HG02943 (cell line): ENCODE data around the gene AHDC1.

ENCODE experiments used
- ATAC-seq: cut with Tn5 transposase; IDR thresholded peaks from one replicate; pipeline ENCODE4 v1.9.1; 2021; ENCODE audit warnings: mild to moderate bottlenecking, low read depth, moderate library complexity; ENCODE audit not compliant: unreplicated experiment

The AHDC1 gene

GRCh38 chr1:27522432-27523336 lies 81.3 kb downstream of the AHDC1 start:
- ATAC-seq = no peak

GRCh38 chr1:27521861-27522431 lies 82.0 kb downstream of the AHDC1 start:
- no peak for ATAC-seq

- no peak for ATAC-seq
Observed at GRCh38 chr1:27521336-27521831, 82.6 kb downstream of the AHDC1 start.

GRCh38 chr1:27520651-27521050 lies 83.3 kb downstream of the AHDC1 start:
- ATAC-seq = no peak

GRCh38 chr1:27519331-27520258 lies 84.3 kb downstream of the AHDC1 start:
- ATAC-seq = no peak

- ATAC-seq = no peak
Observed at GRCh38 chr1:27518808-27519207, 85.1 kb downstream of the AHDC1 start.

GRCh38 chr1:27517907-27518718 lies 85.8 kb downstream of the AHDC1 start:
- ATAC-seq = no peak

GRCh38 chr1:27517301-27517700 lies 86.6 kb downstream of the AHDC1 start:
- ATAC-seq = no peak

- no peak for ATAC-seq
Observed at GRCh38 chr1:27515626-27516025, 88.3 kb downstream of the AHDC1 start.

GRCh38 chr1:27513958-27514357 lies 90.0 kb downstream of the AHDC1 start:
- no peak for ATAC-seq

- no peak for ATAC-seq
Observed at GRCh38 chr1:27513528-27513927, 90.4 kb downstream of the AHDC1 start.

- ATAC-seq = no peak
Observed at GRCh38 chr1:27509127-27510080, 94.5 kb downstream of the AHDC1 start.

GRCh38 chr1:27507960-27508665 lies 95.8 kb downstream of the AHDC1 start:
- no peak for ATAC-seq

- ATAC-seq = no peak
Observed at GRCh38 chr1:27506703-27507102, 97.2 kb downstream of the AHDC1 start.

GRCh38 chr1:27505420-27505680 lies 98.6 kb downstream of the AHDC1 start:
- no peak for ATAC-seq

- no peak for ATAC-seq
Observed at GRCh38 chr1:27504588-27505419, 99.1 kb downstream of the AHDC1 start.

- no peak for ATAC-seq
Observed at GRCh38 chr1:27503844-27504587, 99.9 kb downstream of the AHDC1 start.
